ENCODE results near the gene ETS2.
"Not testable (repeated sequence)": the region's sequence is repeated elsewhere in the genome, so short reads cannot be mapped to it uniquely, and the experiment has no call there.

- not testable (repeated sequence) for TF ChIP-seq CREB5 (CRISPR knock-in tag; IDR thresholded peaks at IDR 0.05; ENCODE audit: low read depth); ZNF565 (CRISPR knock-in tag; conservative IDR thresholded peaks at IDR 0.05; ENCODE audit: low read depth); SNAI2 (CRISPR knock-in tag; IDR thresholded peaks at IDR 0.05); PATZ1 (CRISPR knock-in tag; IDR thresholded peaks at IDR 0.05; ENCODE audit: borderline replicate concordance); ZFP3 (CRISPR knock-in tag; IDR thresholded peaks at IDR 0.05); RARB (CRISPR knock-in tag; IDR thresholded peaks at IDR 0.05); ZC3H10 (CRISPR knock-in tag; IDR thresholded peaks at IDR 0.05); GLIS3 (CRISPR knock-in tag; IDR thresholded peaks at IDR 0.05); CSDC2 (CRISPR knock-in tag; IDR thresholded peaks at IDR 0.05); BACH2 (CRISPR knock-in tag; IDR thresholded peaks at IDR 0.05; ENCODE audit: borderline replicate concordance)
Measured at GRCh38 chr21:38845374-38845773, 39.6 kb downstream of the ETS2 start.

All from SK-N-SH treated with all-trans-retinoic acid at 6 μM for 48 hours (cell line).